Brain microvascular endothelial cell (primary cell): ENCODE measurements around the gene TNRC6C.
"Not testable (repeated sequence)": the region's sequence is repeated elsewhere in the genome, so short reads cannot be mapped to it uniquely, and the experiment has no call there.

ENCODE experiments used
- DNase-seq: peaks from one replicate; pipeline ENCODE4 v3.0.0-alpha.2; 2020
- H3K27ac ChIP-seq: fragments of 250-450 bp; sonication (Bioruptor Pico); 2 replicates; pipeline ENCODE4 v1.5.1; 2020; ENCODE audit warnings: mild to moderate bottlenecking, moderate library complexity
- H3K27me3 ChIP-seq: fragments of 250-450 bp; sonication (Bioruptor Pico); replicated peaks from 2 replicates; pipeline ENCODE4 v1.5.1; 2020; ENCODE audit warnings: mild to moderate bottlenecking
- H3K36me3 ChIP-seq: fragments of 250-450 bp; sonication (Bioruptor Pico); replicated peaks from 2 replicates; pipeline ENCODE4 v1.5.1; 2020; ENCODE audit warnings: mild to moderate bottlenecking
- H3K4me3 ChIP-seq: 2 replicates; pipeline ENCODE4 v1.5.1; 2011; ENCODE audit warnings: low read depth, mild to moderate bottlenecking, control low read depth, low read length, moderate library complexity
- CTCF ChIP-seq: IDR thresholded peaks from 2 replicates; pipeline ENCODE4 v1.5.1; 2011; ENCODE audit warnings: low read depth, mild to moderate bottlenecking, moderate library complexity, low read length, control low read depth, inconsistent platforms; ENCODE audit errors: missing control alignments
- in situ Hi-C: cut with HindIII; loops from 2 replicates; pipeline ENCODE4 v1.10.0; 2017; ENCODE audit warnings: low sequenced_read_pairs, low pct_ligation_motif_present

The TNRC6C gene

GRCh38 chr17:77929180-77929564 is 29.3 kb upstream of the TNRC6C start:
- in situ Hi-C loops: no loop called here
- H3K4me3 ChIP-seq: no peak overlapping the region
- no peak overlapping the region for H3K27ac ChIP-seq
- DNase-seq: no peak
- peaks cover 23% of the 10 kb centered on the region for H3K27me3 ChIP-seq
- no peaks in the 10 kb centered on the region for H3K36me3 ChIP-seq
- TF ChIP-seq CTCF: no peak

GRCh38 chr17:77929871-77930436 is 28.5 kb upstream of the TNRC6C start:
- TF ChIP-seq CTCF: no peak
- Histone ChIP-seq H3K36me3 (no peaks in the 10 kb centered on the region), H3K27me3 (peaks cover 21% of the 10 kb centered on the region), H3K27ac (no peak overlapping the region), H3K4me3 (no peak overlapping the region)
- DNase-seq: no peak
- in situ Hi-C loops: no loop called here

- in situ Hi-C loops: no loop called here
- Histone ChIP-seq H3K27ac (no peak overlapping the region), H3K36me3 (no peaks in the 10 kb centered on the region), H3K27me3 (peaks cover 24% of the 10 kb centered on the region), H3K4me3 (no peak overlapping the region)
- TF ChIP-seq CTCF: no peak
- DNase-seq: no peak
Measured at GRCh38 chr17:77930780-77931768, 27.4 kb upstream of the TNRC6C start.

- H3K27ac ChIP-seq: no peak overlapping the region
- DNase-seq: no peak
- no peak overlapping the region for H3K4me3 ChIP-seq
- TF ChIP-seq CTCF: no peak
- peaks cover 16% of the 10 kb centered on the region for H3K27me3 ChIP-seq
- in situ Hi-C loops: no loop called here
- H3K36me3 ChIP-seq: no peaks in the 10 kb centered on the region
Measured at GRCh38 chr17:77933777-77934398, 24.6 kb upstream of the TNRC6C start.

GRCh38 chr17:77935121-77935571 is 23.4 kb upstream of the TNRC6C start:
- TF ChIP-seq CTCF: no peak
- Histone ChIP-seq H3K36me3 (no peaks in the 10 kb centered on the region), H3K27me3 (peaks cover 10% of the 10 kb centered on the region), H3K4me3 (no peak overlapping the region), H3K27ac (no peak overlapping the region)
- no peak for DNase-seq
- in situ Hi-C loops: no loop called here

GRCh38 chr17:77935744-77936143 is 22.8 kb upstream of the TNRC6C start:
- in situ Hi-C loops, H3K27me3 ChIP-seq, H3K4me3 ChIP-seq, DNase-seq, H3K27ac ChIP-seq, H3K36me3 ChIP-seq: not testable (repeated sequence)
